VCaP (cell line): ENCODE measurements around the gene RMP24.

Source experiments
- H3K27ac ChIP-seq: fragments of 450-650 bp; 2 replicates; pipeline ENCODE4 v1.5.1; 2017
- CTCF ChIP-seq: fragments of 450-650 bp; conservative IDR thresholded peaks from 2 replicates; pipeline ENCODE4 v1.5.1; 2017; ENCODE audit warnings: mild to moderate bottlenecking, moderate library complexity

RMP24 gene

GRCh38 chr18:35948080-35948479 lies 24.4 kb upstream of the RMP24 start:
- TF ChIP-seq CTCF: no peak
- H3K27ac ChIP-seq: no peak overlapping the region

- TF ChIP-seq CTCF: no peak
- no peak overlapping the region for H3K27ac ChIP-seq
These were observed 23.4 kb upstream of the RMP24 start for GRCh38 chr18:35949090-35949489.

- peak; percentile 86 for TF ChIP-seq CTCF
- H3K27ac ChIP-seq: peak overlapping the region; percentile 36; the same call in 1 of the 2 replicates
These were observed 22.4 kb upstream of the RMP24 start for GRCh38 chr18:35949903-35950627.

GRCh38 chr18:35950628-35950982 lies 21.9 kb upstream of the RMP24 start:
- H3K27ac ChIP-seq: no peak overlapping the region; the same call in 1 of the 2 replicates
- no peak; the same call in none of the 2 replicates for TF ChIP-seq CTCF

GRCh38 chr18:35953688-35954087 lies 18.8 kb upstream of the RMP24 start:
- H3K27ac ChIP-seq: no peak overlapping the region
- TF ChIP-seq CTCF: no peak

GRCh38 chr18:35956226-35956625 lies 16.3 kb upstream of the RMP24 start:
- TF ChIP-seq CTCF: no peak
- no peak overlapping the region for H3K27ac ChIP-seq

GRCh38 chr18:35962320-35962719 lies 10.2 kb upstream of the RMP24 start:
- no peak overlapping the region for H3K27ac ChIP-seq
- TF ChIP-seq CTCF: no peak
